Activated T-cell treated with anti-CD3 and anti-CD28 coated beads, Interleukin-2, amount 50 U/mL, for 4 hours (primary cell): Measurements from ENCODE around the gene MANSC4. TPM values are rescaled to one million over a fixed set of nuclear protein-coding genes. Genes with fewer than 3 reads are reported as not detected.

Experiments
- ATAC-seq, 2 donors: fragments of 200-7000 bp; cut with Tn5 transposase; one replicate each; pipeline ENCODE4 v1.10.0; 2021
- DNase-seq: peaks from one replicate; pipeline ENCODE4 v3.0.0-alpha.2; 2020
- H3K27me3 Mint-ChIP-seq: one replicate; pipeline ENCODE4 v1.8.0; 2021; ENCODE audit warnings: low read depth, mixed read lengths
- H3K36me3 Mint-ChIP-seq: one replicate; pipeline ENCODE4 v1.8.0; 2022; ENCODE audit warnings: mixed read lengths; ENCODE audit not compliant: insufficient read depth
- H3K4me1 Mint-ChIP-seq: one replicate; pipeline ENCODE4 v1.8.0; 2021; ENCODE audit warnings: low read depth, mixed read lengths
- H3K4me3 Mint-ChIP-seq: one replicate; pipeline ENCODE4 v1.8.0; 2021; ENCODE audit warnings: mild to moderate bottlenecking, moderate library complexity, mixed read lengths
- H3K9me3 Mint-ChIP-seq: one replicate; pipeline ENCODE4 v1.8.0; 2021; ENCODE audit warnings: mixed read lengths
- total RNA-seq, 3 donors: library from RNA; stranded (reverse); gene quantifications; one replicate each; pipeline ENCODE4 v1.2.1, GENCODE V29; 2021

MANSC4 gene
- not detected for total RNA-seq

DNA sequence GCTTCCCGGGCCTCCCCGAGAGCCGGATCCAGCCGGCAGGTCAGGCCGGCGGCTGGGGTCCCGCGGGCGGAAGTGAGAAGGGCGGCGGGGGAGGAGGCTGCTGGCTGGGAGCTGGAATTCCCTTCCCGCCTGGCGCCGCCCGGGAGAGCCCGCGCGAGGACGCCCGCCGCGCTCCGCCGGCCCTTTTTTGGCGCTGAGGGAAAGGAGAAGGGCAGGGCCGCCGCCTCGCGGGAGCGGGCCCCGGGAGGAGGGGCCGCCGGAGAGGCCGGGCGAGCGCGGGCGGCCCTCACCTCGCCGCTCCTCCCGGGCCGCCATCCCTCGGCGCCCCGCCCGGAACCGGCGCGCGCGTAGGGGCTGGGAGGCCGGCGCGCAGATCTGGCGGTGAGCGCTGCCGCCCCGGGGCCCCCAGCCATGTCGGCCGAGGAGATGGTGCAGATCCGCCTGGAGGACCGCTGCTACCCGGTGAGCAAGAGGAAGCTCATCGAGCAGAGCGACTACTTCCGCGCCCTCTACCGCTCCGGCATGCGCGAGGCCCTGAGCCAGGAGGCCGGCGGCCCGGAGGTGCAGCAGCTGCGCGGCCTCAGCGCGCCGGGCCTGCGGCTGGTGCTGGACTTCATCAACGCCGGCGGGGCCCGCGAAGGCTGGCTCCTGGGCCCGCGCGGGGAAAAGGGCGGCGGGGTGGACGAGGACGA lies at the start of gene MANSC4, which contains the start of gene KLHL42:
TSS of gene MANSC4 (minus strand) at position 317 of the 692 bp plus-strand sequence. CDS start 8,960 bp downstream, outside the sequence.
TSS of gene KLHL42 (plus strand) at position 314 of the 692 bp plus-strand sequence. CDS start at position 412, 98 bp downstream.
- Mint-ChIP-seq H3K9me3 (no peaks in the 10 kb centered on the region), H3K4me1 (peaks cover 33% of the 10 kb centered on the region), H3K27me3 (no peaks in the 10 kb centered on the region), H3K4me3 (peak within 1 kb of the TSS; percentile 82), H3K36me3 (peaks cover 11% of the 10 kb centered on the region)
- ATAC-seq (peak; percentile 87 to 88), DNase-seq (peak; percentile 59)

DNA sequence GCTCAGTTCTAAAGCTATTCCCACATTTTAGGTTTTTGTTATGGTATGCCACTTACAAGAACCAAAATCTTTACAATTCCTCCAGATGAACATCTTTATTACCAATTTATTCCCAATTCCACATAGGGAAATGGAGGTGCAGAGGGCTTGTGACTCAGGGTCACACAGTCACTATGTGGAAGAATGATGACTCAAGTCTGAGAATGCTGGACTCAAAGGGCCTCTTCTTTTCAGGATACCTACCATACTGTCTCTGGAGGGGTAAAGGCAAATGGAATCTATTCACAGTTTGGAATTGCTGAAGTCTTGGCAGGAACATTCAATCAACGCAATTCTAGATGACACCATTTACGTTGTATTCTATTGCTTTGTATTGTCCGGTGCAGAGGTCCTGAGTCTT lies 48.2 kb upstream of the MANSC4 start:
- Mint-ChIP-seq H3K36me3 (no peaks in the 10 kb centered on the region), H3K9me3 (no peaks in the 10 kb centered on the region), H3K4me3 (no peak overlapping the region), H3K27me3 (peaks cover 2% of the 10 kb centered on the region), H3K4me1 (peaks cover 18% of the 10 kb centered on the region)
- ATAC-seq = no peak
- DNase-seq = no peak

GRCh38 chr12:27826076-27826475 lies 46.0 kb upstream of the MANSC4 start:
- ATAC-seq (no peak), DNase-seq (no peak)
- peaks cover 2% of the 10 kb centered on the region for H3K27me3 Mint-ChIP-seq

GRCh38 chr12:27824126-27824842 lies 44.2 kb upstream of the MANSC4 start:
- Mint-ChIP-seq H3K4me1 (peaks cover 39% of the 10 kb centered on the region), H3K9me3 (no peaks in the 10 kb centered on the region), H3K27me3 (peaks cover 4% of the 10 kb centered on the region), H3K4me3 (no peak overlapping the region), H3K36me3 (no peaks in the 10 kb centered on the region)
- DNase-seq (no peak), ATAC-seq (no peak)

More at GRCh38 chr12:27826076-27826475, 46.0 kb upstream of the MANSC4 start:
- H3K4me1 Mint-ChIP-seq = peaks cover 38% of the 10 kb centered on the region
- no peaks in the 10 kb centered on the region for H3K36me3 Mint-ChIP-seq
- H3K4me3 Mint-ChIP-seq = no peak overlapping the region
- no peaks in the 10 kb centered on the region for H3K9me3 Mint-ChIP-seq

DNA sequence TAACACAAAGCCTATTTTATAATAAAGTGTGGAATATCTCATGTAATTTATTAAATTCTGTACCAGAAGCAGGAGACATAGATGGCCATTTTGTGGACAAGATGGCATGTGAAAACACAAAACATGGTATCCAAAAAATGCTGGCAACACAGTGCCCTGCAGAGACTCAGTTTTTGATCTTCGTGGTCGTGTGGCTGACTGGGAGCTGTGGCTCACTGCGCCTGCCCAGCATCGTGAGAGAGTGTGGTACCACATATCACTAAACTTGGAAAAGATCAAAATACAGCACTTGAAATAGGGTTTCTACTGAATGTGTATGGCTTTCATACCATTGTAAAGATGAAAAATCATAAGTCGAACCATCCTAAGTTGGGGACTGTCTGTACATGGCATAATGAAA lies 43.0 kb upstream of the MANSC4 start:
- peaks cover 4% of the 10 kb centered on the region for H3K27me3 Mint-ChIP-seq
- H3K4me3 Mint-ChIP-seq = peak overlapping the region; percentile 41

DNA sequence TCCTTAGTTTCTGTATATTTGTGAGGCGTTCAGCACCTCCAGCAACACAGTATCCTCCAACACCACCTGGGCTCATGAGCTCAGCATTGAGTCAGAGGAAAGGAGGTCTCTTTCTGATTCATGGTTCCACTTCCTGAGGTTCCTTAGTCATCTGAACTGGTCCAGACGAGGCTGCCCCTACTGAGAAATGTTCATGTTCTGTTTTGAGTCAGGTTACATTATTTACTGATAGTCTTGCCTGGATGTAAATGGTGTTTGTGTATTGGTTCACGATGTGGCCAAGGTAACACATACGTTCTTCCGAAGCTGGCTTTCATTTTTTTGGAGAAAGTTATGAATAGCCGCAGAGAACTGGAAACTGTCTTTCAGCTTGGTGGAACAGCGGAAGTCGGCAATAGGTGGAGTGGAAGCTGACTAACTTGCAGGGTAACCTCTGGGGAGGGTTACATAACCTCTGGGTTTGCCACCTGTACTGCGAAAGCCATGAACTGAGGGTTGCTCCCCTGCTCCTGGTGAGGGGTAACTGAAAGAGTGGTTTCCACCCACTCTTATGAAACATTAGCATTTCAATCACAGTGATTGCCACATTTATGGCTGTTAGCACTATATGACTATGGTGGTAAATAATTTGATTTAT lies 42.2 kb upstream of the MANSC4 start:
- peaks cover 39% of the 10 kb centered on the region for H3K4me1 Mint-ChIP-seq
- peak overlapping the region; percentile 41 for H3K4me3 Mint-ChIP-seq
- H3K9me3 Mint-ChIP-seq = no peaks in the 10 kb centered on the region
- DNase-seq (peak; percentile 55), ATAC-seq (peak; percentile 94)
- H3K36me3 Mint-ChIP-seq = no peaks in the 10 kb centered on the region
- peaks cover 4% of the 10 kb centered on the region for H3K27me3 Mint-ChIP-seq

More for the DNA sequence above, 43.0 kb upstream of the MANSC4 start:
- DNase-seq (no peak), ATAC-seq (no peak)
- H3K9me3 Mint-ChIP-seq = no peaks in the 10 kb centered on the region
- H3K4me1 Mint-ChIP-seq = peaks cover 39% of the 10 kb centered on the region
- no peaks in the 10 kb centered on the region for H3K36me3 Mint-ChIP-seq

GRCh38 chr12:27821259-27821973 lies 41.4 kb upstream of the MANSC4 start:
- Mint-ChIP-seq H3K4me3 (peak overlapping the region; percentile 41), H3K9me3 (no peaks in the 10 kb centered on the region), H3K4me1 (peaks cover 39% of the 10 kb centered on the region), H3K27me3 (peaks cover 4% of the 10 kb centered on the region), H3K36me3 (no peaks in the 10 kb centered on the region)
- DNase-seq (peak; percentile 12), ATAC-seq (no peak)

GRCh38 chr12:27820564-27820963 lies 40.5 kb upstream of the MANSC4 start:
- Mint-ChIP-seq H3K36me3 (no peaks in the 10 kb centered on the region), H3K9me3 (no peaks in the 10 kb centered on the region), H3K27me3 (peaks cover 2% of the 10 kb centered on the region), H3K4me3 (no peak overlapping the region), H3K4me1 (peaks cover 38% of the 10 kb centered on the region)
- no peak for DNase-seq
- ATAC-seq = no peak

DNA sequence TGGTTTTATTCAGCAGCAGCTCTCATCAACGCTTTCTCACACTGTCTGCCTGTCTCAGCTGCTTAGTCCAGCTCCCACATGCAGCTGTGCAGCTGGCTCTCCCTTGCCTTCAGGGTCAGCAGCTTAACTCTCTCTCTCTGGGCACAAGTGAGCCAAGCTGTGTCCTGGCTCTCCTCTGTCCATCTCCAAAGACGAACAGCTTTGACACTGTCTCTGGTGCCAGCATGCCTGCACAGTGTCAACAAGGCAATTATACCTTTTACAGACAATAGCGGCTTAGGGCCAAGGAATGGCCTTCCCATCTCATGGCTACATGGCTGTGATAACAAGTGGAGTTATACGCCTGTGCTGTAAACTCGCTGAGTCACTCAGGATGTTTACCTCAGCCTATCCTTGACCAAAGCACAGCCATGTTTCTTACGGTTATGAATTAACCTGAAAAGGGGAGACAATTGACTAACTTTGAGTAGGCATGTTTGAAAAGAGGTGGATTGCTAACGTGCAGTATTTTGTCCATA lies 38.4 kb upstream of the MANSC4 start:
- peaks cover 2% of the 10 kb centered on the region for H3K27me3 Mint-ChIP-seq
- DNase-seq (no peak), ATAC-seq (no peak)
- no peaks in the 10 kb centered on the region for H3K9me3 Mint-ChIP-seq
- peaks cover 41% of the 10 kb centered on the region for H3K4me1 Mint-ChIP-seq
- no peak overlapping the region for H3K4me3 Mint-ChIP-seq
- H3K36me3 Mint-ChIP-seq = no peaks in the 10 kb centered on the region

DNA sequence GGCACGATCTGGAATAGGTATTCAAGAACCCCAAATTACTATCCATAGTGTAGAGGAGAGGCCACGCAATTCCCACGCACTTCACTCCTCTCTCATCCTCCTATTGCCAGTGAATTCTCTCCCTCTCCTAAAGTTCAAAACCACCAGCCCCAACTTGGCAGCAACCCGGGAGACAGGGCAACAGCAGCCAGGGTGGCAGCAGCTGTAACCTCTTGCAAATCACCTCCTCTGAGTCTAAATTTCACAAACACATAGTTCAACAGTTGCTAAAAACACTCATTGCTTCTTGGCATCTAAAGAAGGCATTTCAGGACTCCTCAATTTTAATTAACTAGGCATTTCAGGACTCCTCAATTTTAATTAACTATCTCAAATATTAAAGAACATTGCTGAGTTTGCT lies 37.7 kb upstream of the MANSC4 start:
- Mint-ChIP-seq H3K9me3 (no peaks in the 10 kb centered on the region), H3K36me3 (no peaks in the 10 kb centered on the region), H3K4me3 (no peak overlapping the region), H3K4me1 (peaks cover 34% of the 10 kb centered on the region), H3K27me3 (peaks cover 2% of the 10 kb centered on the region)
- ATAC-seq (no peak), DNase-seq (no peak)

DNA sequence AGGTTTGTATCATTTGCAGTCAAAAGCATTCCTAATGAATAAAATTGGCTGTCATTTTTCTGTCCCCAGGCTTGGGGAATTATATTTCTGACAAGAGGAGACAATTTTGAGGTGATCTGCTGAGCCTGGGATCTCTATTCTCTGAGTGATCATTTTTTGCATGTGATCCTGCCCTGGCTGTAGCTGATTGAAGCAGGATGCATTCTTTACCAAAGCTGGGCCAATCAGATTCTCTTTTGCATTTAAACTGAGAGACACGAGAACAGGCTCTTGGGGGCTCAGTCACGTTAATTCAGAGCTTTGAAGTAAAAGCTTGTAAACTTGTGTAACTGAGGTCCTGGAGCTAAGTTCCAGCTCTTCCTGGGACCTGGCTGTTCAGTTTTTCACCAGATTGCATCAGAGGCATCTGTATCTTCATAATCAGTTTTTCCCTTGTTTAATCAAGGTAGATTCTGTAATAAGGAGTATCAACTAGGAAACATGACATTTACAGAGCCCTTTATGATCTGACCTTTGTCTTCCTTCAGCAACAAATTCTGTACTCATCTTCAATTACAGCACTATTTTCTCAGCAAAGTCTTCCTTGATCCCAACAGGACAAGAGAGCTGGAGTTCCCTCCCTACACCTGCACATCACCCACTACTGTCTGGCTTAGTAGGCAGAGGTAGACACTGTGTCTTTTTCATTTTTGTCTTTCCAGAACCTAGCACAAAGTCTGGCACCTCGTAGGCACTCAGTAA lies 35.0 kb upstream of the MANSC4 start:
- Mint-ChIP-seq H3K4me3 (no peak overlapping the region), H3K4me1 (peaks cover 17% of the 10 kb centered on the region), H3K9me3 (no peaks in the 10 kb centered on the region), H3K27me3 (peaks cover 14% of the 10 kb centered on the region), H3K36me3 (no peaks in the 10 kb centered on the region)
- no peak for ATAC-seq
- no peak for DNase-seq

DNA sequence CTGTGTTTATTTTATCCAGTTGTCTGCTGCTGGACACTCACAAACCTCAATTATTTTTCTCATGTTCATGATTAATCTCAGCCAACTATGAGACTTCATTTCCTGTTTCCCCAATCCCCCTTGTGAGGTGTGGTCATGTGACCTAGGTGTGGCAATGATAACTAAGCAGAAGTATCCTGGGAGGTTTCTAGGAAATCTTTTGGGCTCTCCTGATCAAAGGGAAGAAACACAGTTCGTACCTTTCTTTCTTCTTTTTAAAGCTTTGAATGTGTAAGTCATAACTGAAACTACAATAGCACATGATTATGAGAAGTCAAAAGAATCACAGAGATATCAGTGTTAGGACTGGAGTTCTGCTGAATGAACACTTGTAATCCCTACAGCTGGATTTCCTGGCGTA lies 34.4 kb upstream of the MANSC4 start:
- Mint-ChIP-seq H3K4me3 (no peak overlapping the region), H3K36me3 (no peaks in the 10 kb centered on the region), H3K4me1 (peaks cover 17% of the 10 kb centered on the region), H3K9me3 (no peaks in the 10 kb centered on the region), H3K27me3 (peaks cover 13% of the 10 kb centered on the region)
- DNase-seq (no peak), ATAC-seq (no peak)

DNA sequence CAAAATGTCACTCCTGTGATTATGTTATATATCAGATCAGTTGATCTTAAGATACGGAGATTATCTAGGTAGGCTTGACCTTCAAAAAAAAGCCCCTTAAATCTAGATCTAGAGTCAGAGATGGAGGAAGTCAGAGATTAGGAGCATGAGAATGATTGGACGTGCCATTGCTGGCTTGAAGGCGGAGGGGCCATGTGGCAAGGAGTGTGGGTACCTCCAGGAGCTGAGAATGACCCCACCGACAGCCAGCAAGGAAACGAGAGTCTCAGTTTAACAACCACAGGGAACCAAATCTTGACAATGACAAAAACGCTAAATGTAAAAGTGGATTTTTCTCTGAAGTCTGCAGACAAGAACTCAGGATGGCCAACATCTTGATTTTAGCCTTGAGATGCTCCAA lies 32.5 kb upstream of the MANSC4 start:
- Mint-ChIP-seq H3K27me3 (peaks cover 12% of the 10 kb centered on the region), H3K36me3 (no peaks in the 10 kb centered on the region), H3K9me3 (no peaks in the 10 kb centered on the region), H3K4me1 (peaks cover 19% of the 10 kb centered on the region), H3K4me3 (no peak overlapping the region)
- ATAC-seq (no peak), DNase-seq (no peak)
